HG02840 (cell line): ENCODE data around the gene IRF6.

Experiments used
- ATAC-seq: cut with Tn5 transposase; IDR thresholded peaks from one replicate; pipeline ENCODE4 v1.9.1; 2021; ENCODE audit warnings: mild to moderate bottlenecking, moderate library complexity, moderate number of reproducible peaks; ENCODE audit not compliant: unreplicated experiment, low FRiP score

IRF6 gene

DNA sequence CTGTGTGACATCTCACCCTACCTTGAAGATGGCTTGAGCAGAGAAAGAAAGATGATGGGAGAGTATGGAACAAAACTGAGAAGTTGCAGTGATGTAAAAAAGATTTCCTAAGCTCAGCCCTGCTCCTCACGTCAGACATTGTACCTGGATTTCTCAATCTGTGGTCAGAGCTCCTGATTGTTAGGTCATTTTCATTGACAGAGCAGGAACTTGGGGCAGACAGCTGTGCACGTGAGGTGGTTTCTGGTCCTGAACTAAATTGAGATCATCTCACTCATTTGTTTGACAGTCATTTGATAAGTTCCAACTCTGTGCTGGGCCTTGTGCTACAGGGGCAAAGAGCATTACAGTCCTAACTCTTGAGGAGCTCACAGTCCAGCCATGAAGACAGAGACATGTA is 39.9 kb downstream of the IRF6 start:
- no peak for ATAC-seq

GRCh38 chr1:209761011-209761635 is 44.8 kb downstream of the IRF6 start:
- ATAC-seq = no peak

DNA sequence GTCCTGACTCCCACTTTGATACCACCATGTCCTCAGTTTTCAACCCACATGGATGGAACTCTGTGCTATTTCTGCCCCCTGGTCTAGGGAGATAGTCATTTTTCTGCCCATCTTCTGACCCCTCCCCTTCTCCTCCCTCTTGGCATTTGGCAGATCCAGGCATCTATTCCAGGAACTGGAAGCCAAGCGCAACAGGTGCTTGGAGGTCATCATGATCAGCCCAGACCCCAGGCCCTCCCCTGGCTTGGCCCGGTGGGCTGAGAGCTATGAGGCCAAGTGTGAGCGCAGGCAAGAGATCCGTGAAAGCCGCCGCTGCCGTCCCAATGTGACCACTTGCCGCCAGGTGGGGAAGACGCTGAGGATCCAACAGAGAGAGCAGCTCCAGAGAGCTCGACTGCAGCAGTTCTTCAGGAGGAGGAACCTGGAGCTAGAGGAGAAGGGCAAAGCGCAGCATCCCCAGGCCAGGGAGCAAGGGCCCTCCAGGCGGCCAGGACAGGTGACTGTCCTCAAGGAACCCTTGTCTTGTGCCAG is 46.0 kb downstream of the IRF6 start:
- ATAC-seq = no peak

- no peak for ATAC-seq
Observed at GRCh38 chr1:209758400-209758799, 47.5 kb downstream of the IRF6 start.

DNA sequence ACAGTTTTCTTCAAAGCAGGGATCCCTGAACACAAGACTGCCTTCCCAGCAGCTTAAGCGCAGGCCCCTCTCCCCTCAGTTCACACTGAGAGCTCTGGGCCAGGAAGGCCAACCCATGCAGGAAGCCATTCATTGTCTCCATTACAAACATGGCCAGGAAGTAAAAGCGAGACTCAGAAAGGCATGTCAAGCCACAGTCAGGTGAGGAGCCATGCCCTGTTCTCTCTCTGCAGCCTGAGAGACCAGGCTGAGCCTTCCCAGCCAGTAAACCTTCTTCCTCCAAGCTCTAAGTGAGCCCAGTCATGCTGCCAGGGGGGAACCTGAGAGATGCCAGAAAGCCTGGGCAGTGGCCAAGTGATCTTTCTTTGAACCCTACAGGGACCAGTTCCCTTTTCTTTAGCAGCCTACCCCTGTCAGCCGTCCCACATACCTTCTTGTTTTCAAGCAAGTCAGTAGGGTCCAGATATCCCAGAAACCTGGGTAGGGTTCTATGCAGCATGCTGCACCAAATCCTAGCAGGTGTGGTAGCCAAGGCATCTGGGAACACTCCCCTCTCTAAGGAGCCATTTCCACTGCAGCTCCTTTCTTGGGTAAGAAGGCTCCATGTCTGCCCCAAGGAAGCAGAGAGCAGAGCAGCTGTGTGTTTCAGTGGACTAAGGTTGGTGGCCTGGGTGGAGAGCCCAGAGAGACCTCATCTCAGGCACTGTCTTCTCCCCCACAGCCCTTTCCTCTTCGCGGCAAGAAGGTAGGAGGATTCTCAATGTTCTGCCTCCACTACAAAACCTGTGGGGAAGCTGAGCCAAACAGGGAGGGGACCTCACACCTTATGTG is 49.1 kb downstream of the IRF6 start:
- no peak for ATAC-seq

DNA sequence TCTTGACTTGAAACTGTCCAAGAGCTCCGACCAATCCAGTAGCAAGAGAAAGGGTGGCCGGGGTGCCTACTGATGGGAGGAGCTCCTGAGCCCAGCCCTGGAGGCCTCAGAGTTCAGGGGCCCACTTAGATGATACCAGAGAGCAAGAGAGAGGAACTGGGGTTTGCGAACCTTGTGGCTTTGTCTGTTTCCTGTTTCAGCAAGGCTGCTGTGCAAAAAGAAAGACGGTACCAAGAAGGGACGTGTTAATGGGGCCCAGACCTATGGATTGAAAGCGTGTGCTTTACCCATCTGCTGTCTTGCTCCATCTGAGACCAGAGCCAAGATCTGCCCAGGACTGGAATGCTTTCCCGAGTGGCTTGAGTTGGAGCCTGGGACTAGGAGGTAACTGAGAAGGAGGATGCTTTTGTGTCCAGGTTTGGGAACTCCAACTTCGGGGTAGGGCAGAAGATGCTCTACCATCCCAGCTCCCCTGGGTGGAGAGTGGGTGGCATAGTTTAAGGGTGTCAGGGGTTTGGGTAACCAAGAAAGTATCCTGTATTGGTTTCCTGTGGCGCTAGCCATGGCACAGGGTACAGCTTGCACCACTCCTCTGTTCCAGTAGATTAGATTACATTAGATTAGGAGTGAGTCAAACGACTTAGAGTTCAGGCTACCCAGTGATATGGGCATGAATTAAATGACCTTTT is 49.9 kb downstream of the IRF6 start, which contains the start of gene TRAF3IP3:
Gene TRAF3IP3 (plus strand): TSS at position 128 of the 689 bp plus-strand sequence. CDS start 3,987 bp downstream, outside the sequence.
- peak; percentile 69 for ATAC-seq

GRCh38 chr1:209755256-209755655 is 50.7 kb downstream of the IRF6 start:
- no peak for ATAC-seq

- no peak for ATAC-seq
Observed at GRCh38 chr1:209752890-209753289, 53.1 kb downstream of the IRF6 start.

DNA sequence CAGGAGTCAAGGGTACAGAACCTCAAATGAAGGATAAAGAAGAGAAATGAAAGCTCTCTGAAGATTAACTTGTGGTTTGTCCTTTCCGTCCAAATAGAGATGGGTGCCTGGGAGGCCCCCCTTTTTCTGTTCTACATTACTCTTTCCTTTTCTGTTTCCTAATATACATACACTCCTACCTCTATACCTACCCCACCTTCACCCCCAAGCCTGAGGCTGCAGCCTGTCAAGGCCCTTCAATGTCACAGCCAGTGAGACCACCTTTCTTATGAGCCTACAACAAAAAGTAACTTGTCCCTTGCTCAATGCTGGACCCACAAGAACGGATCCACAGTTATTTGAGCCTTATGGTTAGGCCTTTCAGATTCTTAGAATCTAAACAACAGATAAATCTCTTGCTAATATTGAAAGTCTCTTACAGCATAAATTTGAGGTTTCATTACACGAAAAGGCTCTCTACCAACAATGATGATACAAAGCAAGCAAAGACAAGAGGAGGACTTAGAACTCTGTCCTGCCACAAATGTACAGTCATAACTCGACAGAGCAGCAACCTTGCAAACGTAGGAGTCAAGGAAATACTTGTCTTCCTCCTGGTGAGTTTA is 54.2 kb downstream of the IRF6 start:
- ATAC-seq = peak; percentile 45

GRCh38 chr1:209749670-209750323 is 56.1 kb downstream of the IRF6 start:
- no peak for ATAC-seq

GRCh38 chr1:209749205-209749604 is 56.7 kb downstream of the IRF6 start:
- no peak for ATAC-seq

DNA sequence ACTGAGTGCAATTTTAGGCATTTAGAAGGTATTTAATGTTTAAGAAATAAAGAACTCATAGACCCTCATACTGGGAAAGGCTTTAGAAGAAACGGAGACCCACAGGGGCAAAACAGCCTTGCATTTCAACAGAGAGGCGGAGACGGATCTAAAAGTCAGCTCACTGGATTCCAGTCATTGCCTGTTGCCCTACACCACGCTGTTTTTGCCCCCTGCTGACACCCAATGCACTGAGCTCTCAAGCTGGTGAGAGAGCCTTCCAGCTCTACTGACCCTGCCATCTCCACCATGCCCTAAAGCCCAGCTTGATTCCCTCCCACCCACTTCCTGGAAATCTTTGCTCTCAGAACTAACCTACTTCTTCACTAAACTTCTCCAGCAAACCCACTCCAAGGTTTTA is 57.3 kb downstream of the IRF6 start:
- no peak for ATAC-seq

GRCh38 chr1:209747580-209748262 is 58.2 kb downstream of the IRF6 start:
- ATAC-seq = peak; percentile 56

- no peak for ATAC-seq
Observed at GRCh38 chr1:209746451-209747165, 59.3 kb downstream of the IRF6 start.

DNA sequence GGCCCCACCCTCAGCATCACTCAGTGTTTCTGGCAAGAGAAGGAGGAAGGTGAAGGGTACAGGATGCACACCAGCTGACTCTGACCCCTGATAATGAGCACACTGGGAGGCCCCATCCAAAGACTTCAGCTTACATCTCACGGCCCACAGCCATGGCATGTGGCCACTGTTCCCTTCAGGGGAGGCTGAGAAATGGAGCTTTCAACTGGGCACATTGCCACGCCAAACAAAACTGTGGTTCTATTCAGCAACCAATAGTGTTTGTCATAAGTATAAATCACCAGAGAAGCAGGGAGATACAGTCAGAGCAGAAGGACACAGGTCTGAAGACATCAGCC is 62.8 kb downstream of the IRF6 start:
- ATAC-seq = no peak

DNA sequence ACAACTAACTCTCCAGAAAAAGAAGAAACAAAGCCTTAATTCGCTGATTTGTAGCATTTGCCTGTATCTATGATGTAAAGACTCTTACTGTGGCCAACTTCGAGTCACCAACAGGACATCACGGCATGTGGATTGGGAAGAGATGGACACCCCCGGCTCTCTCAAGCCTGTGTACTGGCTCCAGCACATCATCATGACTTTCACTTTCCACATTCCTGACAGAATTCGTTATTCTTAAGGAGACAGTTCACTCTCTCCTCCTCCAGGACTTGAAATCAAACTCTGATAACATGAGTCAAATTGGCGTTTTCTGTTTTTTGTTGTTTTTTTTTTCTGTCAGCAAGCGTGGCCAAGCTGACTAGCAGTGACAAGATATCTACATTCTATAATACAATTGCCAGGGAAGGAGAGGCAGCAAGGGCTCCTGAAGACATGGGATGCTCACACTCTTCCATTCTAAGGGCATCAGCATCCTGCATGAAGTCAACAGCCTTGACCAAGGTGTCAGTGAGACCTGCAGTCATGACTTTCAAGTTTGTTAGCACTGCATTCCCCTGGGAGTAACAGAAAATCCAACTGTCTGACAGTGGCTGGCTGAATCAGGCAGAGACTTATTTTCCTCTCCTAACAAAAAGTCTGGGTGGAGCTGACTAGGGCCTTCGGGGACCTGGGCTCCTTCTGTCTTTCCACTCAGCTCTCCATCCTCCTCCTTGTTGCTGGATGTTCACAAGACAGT is 63.4 kb downstream of the IRF6 start:
- ATAC-seq = no peak

- no peak for ATAC-seq
Observed at GRCh38 chr1:209741889-209742288, 64.1 kb downstream of the IRF6 start.

DNA sequence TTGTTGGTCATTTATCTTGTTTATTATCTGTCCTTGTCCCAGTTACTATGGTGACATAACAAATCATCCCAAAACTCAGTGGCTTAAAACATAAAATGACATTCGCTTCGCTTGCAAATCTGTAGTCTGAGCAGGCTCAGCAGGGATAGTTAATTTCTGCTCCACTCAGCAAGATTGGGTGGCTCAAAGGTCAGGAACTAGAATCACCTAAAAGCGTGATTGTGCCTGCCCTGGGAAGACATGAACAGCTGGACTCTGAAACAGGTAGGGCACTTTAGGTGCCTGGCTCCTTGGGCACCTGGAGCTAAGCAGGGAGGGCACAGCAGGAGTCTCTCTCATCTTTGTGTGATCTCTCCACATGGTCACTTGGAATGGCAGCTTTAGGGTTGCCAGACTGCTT is 64.7 kb downstream of the IRF6 start:
- no peak for ATAC-seq
